Neural crest cell (in vitro differentiated cells): ENCODE data around the gene SPIB. TPM values are rescaled to one million over a fixed set of nuclear protein-coding genes. Genes with fewer than 3 reads are reported as not detected.
"Not testable (repeated sequence)": the region's sequence is repeated elsewhere in the genome, so short reads cannot be mapped to it uniquely, and the experiment has no call there.

ENCODE experiments used
- DNase-seq: peaks from one replicate; pipeline ENCODE4 v3.0.0; 2021; ENCODE audit warnings: low read depth, mixed read lengths, low spot score
- H3K27ac Mint-ChIP-seq: one replicate; pipeline ENCODE4 v1.8.0; 2021; ENCODE audit warnings: mild to moderate bottlenecking, mixed read lengths; ENCODE audit not compliant: unreplicated experiment
- H3K27me3 Mint-ChIP-seq: 2 replicates; pipeline ENCODE4 v1.8.0; 2021; ENCODE audit warnings: low read depth, mild to moderate bottlenecking, mixed read lengths
- H3K36me3 Mint-ChIP-seq: 2 replicates; pipeline ENCODE4 v1.8.0; 2021; ENCODE audit warnings: low read depth, mild to moderate bottlenecking, mixed read lengths
- H3K4me1 Mint-ChIP-seq: 2 replicates; pipeline ENCODE4 v1.8.0; 2021; ENCODE audit warnings: mixed read lengths
- H3K4me3 Mint-ChIP-seq: one replicate; pipeline ENCODE4 v1.8.0; 2021; ENCODE audit warnings: mild to moderate bottlenecking, mixed read lengths
- H3K9me3 Mint-ChIP-seq: 2 replicates; pipeline ENCODE4 v1.8.0; 2021; ENCODE audit warnings: mixed read lengths
- CTCF ChIP-seq: fragments of 200-600 bp; sonication (generic); conservative IDR thresholded peaks from 2 replicates; pipeline ENCODE4 v1.5.0; 2021; ENCODE audit warnings: antibody characterized with exemption, mild to moderate bottlenecking
- total RNA-seq: library from RNA; stranded (reverse); gene quantifications from 2 replicates; pipeline ENCODE4 v1.2.1, GENCODE V29; 2021

SPIB gene
- total RNA-seq, 1 donor from 2014 or later: not detected

GRCh38 chr19:50467566-50467965 lies 48.8 kb downstream of the SPIB start:
- Mint-ChIP-seq H3K27ac (no peak overlapping the region), H3K27me3 (no peaks in the 10 kb centered on the region), H3K4me3 (no peak overlapping the region)

GRCh38 chr19:50468818-50469217 lies 50.1 kb downstream of the SPIB start:
- no peak overlapping the region for H3K4me3 Mint-ChIP-seq
- no peaks in the 10 kb centered on the region for H3K36me3 Mint-ChIP-seq
- H3K4me1 Mint-ChIP-seq: peaks cover 20% of the 10 kb centered on the region
- no peaks in the 10 kb centered on the region for H3K9me3 Mint-ChIP-seq
- H3K27ac Mint-ChIP-seq: peak overlapping the region; percentile 89
- no peak for DNase-seq
- no peaks in the 10 kb centered on the region for H3K27me3 Mint-ChIP-seq
- TF ChIP-seq CTCF: no peak

More at GRCh38 chr19:50467566-50467965, 48.8 kb downstream of the SPIB start:
- H3K9me3 Mint-ChIP-seq: no peaks in the 10 kb centered on the region
- peaks cover 20% of the 10 kb centered on the region for H3K4me1 Mint-ChIP-seq
- H3K36me3 Mint-ChIP-seq: no peaks in the 10 kb centered on the region
- TF ChIP-seq CTCF: no peak
- no peak for DNase-seq

GRCh38 chr19:50473336-50473735 lies 54.6 kb downstream of the SPIB start:
- H3K36me3 Mint-ChIP-seq: peaks cover 15% of the 10 kb centered on the region
- H3K27ac Mint-ChIP-seq, H3K27me3 Mint-ChIP-seq, DNase-seq, H3K9me3 Mint-ChIP-seq, H3K4me3 Mint-ChIP-seq: not testable (repeated sequence)
- peaks cover 17% of the 10 kb centered on the region for H3K4me1 Mint-ChIP-seq

GRCh38 chr19:50475101-50475568 lies 56.4 kb downstream of the SPIB start:
- H3K4me3 Mint-ChIP-seq: peak overlapping the region; percentile 79
- no peak overlapping the region for H3K27ac Mint-ChIP-seq
- peaks cover 3% of the 10 kb centered on the region for H3K9me3 Mint-ChIP-seq
- DNase-seq: no peak
- peaks cover 14% of the 10 kb centered on the region for H3K4me1 Mint-ChIP-seq
- TF ChIP-seq CTCF: no peak
- H3K36me3 Mint-ChIP-seq: peaks cover 22% of the 10 kb centered on the region
- peaks cover 8% of the 10 kb centered on the region for H3K27me3 Mint-ChIP-seq

- Mint-ChIP-seq H3K36me3 (peaks cover 22% of the 10 kb centered on the region), H3K27ac (peak overlapping the region; percentile 27), H3K4me1 (peaks cover 14% of the 10 kb centered on the region), H3K27me3 (peaks cover 8% of the 10 kb centered on the region), H3K9me3 (peaks cover 3% of the 10 kb centered on the region), H3K4me3 (peak overlapping the region; percentile 97)
- TF ChIP-seq CTCF: no peak
- no peak for DNase-seq
Measured at GRCh38 chr19:50475736-50476223, 57.0 kb downstream of the SPIB start.

- no peak for TF ChIP-seq CTCF
- Mint-ChIP-seq H3K4me1 (peaks cover 14% of the 10 kb centered on the region), H3K27ac (peak within 1 kb of the TSS; percentile 98), H3K4me3 (peak within 1 kb of the TSS; percentile 97), H3K9me3 (peaks cover 3% of the 10 kb centered on the region), H3K36me3 (peaks cover 25% of the 10 kb centered on the region), H3K27me3 (peaks cover 8% of the 10 kb centered on the region)
- peak; percentile 82 for DNase-seq
Measured at GRCh38 chr19:50476224-50476906, 57.6 kb downstream of the SPIB start, which contains the start of the genes EMC10 and GARIN5A. EMC10 (plus strand) TSS chr19:50476507; CDS start chr19:50476545, 38 bp downstream. GARIN5A (minus strand) TSS chr19:50476848; CDS start chr19:50476388, 460 bp downstream.
